Astrocyte (in vitro differentiated cells and primary cell): ENCODE results near the gene CSMD2.

Source experiments
- CTCF ChIP-seq: IDR thresholded peaks from 2 replicates; pipeline ENCODE4 v1.5.1; 2011; ENCODE audit warnings: low read depth, mild to moderate bottlenecking, inconsistent platforms, low read length, moderate library complexity; ENCODE audit not compliant: insufficient read depth
- EZH2 ChIP-seq: IDR thresholded peaks from 2 replicates; pipeline ENCODE4 v1.6.1; 2012; ENCODE audit warnings: mild to moderate bottlenecking, low read length, inconsistent platforms; ENCODE audit not compliant: insufficient read depth

- TF ChIP-seq CTCF: no peak
- no peak for TF ChIP-seq EZH2
Observed at GRCh38 chr1:33955096-33955495, 209.9 kb downstream of the CSMD2 start.
